NCI-H187 treated with DMSO at 0.1 percent for 48 hours (cell line): ENCODE results near the gene GOLGA2.

ENCODE experiments used
- DNase-seq: peaks from one replicate; lab custom pipeline; 2025; lab: John Stamatoyannopoulos, UW

GOLGA2 gene

DNA sequence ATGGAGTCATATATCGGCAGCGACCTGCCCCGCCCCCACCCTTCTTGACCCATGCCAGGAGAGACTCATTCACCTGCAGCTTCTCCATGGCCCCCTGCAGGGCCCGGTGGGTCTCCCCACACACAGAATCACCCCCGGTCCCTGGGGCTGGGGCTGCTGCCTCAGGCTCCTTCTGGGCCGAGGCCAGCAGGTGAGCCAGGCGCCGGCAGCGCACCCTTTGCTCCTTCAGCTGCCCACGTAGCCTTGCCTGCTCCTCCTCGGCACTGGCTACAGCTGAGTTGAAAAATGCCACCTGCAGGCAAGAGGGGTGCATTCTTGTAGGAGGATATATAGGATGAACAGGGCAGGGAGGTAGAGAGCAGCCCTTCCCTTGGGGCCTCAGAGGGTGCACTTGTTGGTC, 17.9 kb downstream of the GOLGA2 start:
- no peak for DNase-seq

DNA sequence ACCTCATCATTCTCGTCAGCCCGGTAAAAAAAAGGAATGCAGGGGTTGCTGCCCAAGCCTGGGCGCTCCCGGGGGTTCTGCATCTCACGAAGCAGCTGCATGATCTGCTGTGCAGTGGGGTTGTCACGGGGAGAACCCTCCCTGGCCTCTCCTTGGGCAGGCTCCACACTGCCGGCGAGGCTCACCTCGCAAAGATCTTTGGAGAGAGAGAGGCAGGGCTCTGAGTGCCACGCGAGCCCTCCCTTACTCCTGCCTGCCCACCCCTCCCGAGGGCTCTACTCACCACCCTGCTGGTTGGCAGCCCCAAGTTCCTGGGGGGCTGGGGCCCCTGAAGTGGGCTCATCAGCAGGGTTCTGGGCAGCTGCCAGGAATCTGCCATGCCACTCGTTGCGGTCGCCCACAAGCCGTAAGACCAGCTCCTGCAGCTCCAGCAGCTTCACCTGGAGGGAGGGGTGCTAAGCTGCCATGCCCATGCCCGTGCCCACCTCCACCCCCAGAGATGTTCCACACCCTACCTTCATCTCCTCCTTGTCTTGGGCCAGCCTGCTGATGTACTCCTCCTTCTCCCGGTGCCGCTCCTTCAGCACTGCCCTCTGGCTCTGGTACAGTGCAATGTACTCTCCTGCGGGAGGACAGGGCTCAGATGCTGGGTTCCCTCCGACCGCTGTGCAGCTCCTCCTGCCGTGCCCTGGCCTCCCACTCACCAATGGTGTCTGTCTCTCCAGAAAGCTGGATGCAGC, 18.6 kb downstream of the GOLGA2 start:
- no peak for DNase-seq

DNA sequence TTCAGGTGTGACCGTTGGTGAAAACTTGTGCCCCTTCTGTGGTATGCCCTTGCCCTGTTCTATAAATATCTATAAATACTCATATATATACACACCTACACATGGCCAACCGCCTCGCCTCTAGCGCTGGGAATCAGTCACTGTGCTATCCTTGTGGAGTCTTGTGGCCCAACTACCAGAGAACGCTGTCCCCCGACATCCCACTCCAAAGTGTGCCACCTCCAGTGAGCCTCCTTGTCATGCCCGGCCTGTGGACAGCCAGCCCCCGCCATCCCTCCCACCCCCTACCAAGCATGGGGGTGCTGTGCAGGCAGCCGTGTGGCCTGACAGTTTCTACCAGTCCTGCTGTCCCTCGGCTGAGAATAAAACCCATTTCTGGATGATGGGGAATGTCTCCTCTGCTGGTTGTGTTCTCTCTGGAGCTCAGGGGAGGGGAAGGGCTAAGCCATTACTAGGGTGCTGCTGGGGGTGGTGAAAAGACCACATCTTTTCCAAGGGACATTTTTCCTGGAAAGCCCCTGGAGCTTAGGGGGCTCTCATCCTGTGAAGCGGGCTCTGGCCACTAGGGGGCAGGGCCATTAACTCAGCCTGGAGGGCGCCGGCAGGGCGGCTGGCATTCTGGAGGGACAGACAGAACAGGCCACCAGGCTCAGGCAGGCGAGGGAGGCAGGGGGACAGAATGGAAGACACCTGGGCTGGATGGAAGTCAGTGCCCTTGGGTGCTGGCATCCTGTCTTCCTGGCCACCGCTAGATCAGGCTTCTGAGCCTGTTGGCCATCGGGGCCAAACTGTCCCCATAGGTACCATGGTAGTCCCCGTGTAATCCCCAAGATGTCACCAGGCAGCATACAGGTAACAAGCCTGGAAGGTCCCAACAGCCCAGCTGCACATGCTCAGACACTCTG, 20.7 kb downstream of the GOLGA2 start:
- DNase-seq = no peak

DNA sequence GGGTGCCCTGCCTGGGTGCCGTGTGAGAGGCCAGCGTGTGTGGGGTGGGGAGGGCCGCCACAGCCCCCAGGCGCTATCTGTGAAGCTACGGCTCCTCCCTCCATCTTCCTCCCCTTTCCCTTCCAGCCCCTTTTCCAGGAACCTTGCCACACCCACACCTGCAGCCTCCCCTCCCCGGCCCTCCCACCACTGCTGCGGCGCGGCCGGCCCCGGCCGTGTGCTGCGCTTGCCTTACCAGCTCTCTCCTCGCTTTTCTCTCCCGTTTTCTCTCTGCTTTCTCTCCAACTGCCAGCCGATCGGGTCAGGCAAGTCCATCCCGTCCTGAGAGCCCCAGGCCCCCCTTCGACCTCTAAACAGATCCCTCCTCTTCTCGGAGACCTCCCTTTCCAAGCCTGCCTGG, 21.4 kb downstream of the GOLGA2 start:
- no peak for DNase-seq

DNA sequence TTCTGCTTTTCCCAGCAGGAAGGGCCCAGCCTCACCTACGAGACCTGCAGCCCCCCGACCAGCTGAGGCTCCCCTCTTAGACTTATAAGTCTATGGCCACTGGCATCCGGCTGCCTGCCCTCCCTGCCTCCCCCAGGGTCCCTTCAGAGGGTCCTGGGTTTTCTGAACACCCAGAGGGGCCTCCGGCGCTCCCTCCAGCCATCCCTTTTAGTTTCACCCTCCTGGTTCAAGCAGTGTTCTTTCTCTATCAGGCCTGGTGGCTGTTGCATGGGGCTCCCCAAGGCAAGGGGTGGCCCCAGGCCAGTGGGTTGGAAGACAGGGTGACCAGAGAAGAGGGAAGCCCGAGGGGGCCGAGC, 21.8 kb downstream of the GOLGA2 start:
- DNase-seq = no peak

DNA sequence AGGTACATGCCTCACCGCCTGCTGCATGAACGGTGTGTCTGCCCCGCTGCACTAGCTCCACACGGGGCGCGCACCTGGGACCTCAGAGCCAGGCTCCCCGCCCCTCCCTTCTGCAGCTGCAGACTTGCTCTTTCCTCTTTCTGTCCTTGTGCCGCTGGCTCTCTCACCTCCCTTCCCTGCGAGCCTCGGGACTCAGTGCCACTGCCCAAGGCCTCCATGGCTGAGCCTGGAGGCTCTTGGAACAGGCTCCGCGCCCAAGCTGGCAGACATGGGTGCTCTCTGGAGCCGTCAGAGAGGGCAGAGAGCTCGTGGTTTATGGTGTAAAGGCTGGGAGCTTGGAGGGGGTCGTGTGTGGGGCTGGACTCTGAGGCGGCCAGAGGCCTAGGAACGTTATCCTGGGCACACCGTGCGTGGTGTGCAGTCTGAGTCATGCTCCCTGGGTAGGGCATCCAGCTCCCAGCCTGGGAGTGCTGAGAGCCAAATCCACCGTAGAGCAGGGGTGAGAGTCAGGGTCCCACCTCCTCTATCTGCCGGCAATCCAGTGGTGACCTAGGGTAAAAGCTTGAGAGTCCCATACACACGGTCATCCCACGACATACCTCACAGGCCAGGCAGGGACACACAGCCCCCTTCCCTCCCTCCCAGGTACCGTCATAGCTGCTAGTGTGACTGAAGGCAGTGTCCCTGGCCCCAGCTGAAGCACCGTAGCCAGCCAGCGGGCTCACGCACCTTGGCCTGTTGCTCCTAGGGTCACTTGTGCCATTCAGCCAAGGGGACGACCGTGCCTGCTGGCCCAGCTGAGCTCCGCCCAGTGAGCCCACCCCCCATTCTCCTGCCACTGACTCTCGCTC, 22.4 kb downstream of the GOLGA2 start:
- no peak for DNase-seq

DNA sequence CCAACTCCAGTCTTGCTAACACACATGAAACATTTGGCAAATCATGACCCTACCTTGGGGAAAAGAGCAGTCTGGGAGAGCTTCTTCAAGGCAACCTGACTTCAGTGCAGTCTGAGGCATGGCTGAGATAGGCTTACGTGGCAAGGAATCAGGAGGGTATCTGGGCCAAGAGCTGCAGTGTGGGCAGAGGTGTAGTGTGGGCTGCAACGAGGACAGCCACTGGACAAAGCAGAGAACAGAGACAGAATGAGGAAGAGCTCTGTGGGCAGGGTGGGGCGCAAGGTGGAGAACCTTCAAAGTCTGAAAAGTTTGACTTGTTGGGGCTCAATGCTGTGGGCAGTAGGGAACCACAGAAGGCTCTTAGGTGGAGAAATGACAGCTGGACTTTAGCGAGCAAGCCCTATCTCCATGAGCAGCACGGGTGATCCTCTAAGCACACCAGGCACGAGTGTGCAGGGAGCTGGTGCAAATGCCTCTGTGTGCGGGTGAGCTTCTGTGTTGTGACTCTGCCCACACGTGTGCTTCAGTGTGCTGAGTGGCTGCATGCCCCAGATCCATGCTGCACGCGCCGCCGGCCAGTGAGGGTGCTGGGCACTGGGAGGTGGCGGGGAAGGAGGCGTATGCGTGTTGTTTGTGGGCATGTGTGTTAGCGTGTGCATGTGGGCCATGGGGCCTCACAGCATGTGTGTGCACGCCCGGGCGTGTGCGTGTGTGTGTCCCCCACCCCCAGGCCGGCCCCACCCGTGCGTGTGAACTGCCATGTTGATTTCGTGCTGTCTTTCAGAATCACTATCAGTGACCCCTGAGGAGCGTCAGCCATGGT, 23.3 kb downstream of the GOLGA2 start:
- DNase-seq = no peak

DNA sequence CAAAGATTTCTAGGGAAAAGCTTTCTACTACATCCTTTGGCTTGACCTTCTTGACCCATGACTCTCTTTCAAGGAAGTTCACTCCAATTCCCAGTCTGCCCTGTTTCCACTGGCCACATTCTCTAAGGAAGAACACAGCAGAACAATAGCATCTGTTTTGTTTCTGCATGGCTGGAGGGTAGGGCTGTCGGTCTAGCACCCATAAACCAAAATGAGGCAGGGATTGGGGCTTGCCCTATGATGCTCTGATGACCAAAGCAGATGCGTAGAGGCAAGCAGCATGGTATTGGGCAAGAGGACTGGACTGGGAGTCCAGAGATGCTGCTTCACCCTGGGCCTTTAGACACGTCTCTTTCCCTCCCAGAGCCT, 24.1 kb downstream of the GOLGA2 start:
- no peak for DNase-seq

DNA sequence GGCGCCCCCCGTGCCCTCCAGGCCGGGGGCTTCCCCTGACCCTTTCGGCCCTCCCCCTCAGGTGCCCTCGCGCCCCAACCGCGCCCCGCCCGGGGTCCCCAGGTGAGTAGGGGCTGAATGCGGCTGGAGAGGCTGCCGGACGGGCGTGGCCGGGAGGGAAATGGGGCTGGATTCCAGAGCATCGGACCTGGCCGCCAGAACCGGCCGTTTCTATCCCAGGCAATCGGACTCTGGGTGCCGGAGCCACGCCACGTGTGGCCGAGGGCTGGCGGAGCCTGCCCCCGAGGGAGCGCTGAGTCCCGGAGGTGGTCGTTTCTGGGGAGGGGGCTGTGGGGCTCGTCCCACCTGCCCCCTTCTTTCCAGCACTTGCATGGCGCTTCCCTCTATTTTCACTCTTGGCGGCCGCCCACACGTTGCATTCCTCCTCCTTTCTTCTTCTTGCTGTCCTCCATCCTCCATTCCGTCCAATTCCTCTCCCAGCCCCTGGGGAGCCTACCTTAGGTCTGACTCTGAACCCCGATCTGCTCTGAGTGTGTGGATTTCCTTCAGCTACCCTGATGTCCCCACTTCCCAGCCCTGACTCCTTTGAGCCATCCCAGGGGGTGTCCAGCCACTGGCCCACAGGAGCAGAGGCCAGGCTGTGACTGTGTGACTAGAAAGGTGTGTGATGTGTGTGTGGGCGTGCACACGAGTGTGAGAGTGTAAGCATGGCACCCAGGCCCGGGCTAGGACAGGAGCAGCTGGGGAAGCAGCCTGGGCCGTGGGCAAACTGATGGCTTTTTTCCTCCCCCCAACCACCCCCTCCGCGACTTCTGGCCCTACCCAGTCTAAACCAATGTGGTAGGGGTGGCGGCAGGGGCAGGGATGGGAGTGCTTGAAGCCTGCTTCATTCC, 24.7 kb downstream of the GOLGA2 start:
- no peak for DNase-seq

DNA sequence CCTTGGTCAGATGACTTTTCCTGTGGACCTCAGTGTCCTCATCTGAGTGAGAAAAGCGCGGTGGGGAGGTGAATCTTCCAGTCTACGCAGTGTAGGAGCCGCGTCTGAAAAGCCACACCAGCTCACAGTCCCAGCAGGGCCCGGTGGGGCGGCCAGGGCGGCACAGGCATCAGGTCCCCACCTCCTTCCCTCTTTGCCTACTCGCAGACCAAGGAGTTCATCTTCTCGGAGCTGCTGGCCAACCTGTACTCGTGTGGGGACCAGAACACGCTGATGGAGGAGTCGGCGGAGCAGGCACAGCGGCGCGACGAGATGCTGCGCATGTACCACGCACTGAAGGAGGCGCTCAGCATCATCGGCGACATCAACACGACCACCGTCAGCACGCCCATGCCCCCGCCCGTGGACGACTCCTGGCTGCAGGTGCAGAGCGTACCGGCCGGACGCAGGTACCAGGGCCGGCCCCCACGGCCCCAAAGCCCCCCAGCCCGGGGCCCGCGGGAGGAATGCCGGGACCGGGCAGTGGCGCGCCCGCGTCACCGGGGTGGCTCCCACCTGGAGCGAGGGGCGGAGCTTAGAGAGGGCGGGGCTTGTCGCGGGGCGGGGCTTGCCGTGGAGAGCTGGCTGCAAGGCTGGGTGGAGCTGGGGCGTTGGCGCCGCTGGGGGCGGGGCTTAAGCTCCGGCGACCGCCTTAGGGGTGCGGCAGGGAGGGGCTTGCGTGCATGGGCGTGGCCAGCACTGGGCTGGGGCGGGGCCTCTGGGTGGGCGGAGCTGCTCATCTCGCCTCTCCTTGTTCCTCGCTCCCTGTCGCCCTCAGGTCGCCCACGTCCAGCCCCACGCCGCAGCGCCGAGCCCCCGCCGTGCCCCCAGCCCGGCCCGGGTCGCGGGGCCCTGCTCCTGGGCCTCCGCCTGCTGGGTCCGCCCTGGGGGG, 25.6 kb downstream of the GOLGA2 start:
- DNase-seq = peak; percentile 26

DNA sequence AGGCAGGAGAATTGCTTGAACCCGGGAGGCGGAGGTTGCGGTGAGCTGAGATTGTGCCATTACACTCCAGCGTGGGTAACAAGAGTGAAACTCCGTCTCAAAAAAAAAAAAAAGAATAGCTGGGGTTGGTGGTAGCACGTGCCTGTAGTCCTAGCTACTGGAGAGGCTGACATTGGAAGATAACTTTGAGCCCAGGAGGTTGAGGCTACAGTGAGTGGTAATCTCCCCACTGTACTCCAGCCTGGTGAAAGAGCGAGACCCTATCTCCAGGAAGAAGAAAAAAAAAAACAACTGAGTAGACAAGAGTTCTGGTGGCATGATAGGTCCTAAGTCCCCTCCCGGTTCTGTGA, 26.3 kb downstream of the GOLGA2 start:
- DNase-seq = no peak

DNA sequence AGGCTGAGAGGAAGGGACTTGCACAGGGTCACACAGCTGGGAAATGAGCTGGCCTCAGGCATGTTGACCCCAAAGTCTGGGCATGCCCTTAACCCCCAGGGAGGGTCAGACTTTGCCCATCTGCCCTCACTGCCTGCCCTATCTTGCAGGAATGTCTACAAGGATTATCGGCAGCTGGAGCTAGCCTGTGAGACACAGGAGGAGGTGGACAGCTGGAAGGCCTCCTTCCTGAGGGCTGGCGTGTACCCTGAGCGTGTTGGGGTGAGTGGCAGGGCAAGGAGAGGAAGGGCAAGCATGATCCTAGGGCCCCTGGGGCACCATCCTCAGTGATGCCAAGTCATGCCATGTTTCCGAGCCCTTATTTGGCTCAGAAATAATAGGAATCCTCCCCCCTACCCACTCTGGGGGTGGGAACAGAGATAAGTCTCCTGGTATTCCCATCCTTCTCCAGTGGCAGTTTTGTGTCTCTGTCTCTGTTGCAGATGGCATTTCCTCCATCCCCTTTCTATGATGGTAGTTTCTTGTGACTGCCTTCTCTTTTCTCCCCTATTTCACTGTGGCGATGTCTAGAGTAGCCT, 28.5 kb downstream of the GOLGA2 start:
- DNase-seq = no peak

DNA sequence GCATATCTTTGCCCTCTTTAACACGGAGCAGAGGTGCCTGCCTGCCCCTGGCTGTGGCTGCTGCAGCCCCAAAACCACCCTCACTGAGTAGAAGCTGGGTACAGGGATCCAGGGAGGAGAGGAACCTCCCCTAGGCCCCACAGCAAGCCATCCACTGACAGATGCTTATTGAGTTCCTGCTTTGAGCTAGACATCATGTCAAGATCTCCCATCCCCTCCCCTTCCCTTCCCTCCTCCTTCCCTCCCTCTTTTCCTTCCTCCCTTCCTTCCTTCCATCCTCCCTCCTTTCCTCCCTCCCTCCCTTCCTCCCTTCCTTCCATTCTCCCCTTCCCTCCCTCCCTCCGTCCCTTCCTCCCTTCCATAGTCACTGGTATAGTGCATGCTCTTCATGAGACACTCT, 29.3 kb downstream of the GOLGA2 start:
- no peak for DNase-seq

DNA sequence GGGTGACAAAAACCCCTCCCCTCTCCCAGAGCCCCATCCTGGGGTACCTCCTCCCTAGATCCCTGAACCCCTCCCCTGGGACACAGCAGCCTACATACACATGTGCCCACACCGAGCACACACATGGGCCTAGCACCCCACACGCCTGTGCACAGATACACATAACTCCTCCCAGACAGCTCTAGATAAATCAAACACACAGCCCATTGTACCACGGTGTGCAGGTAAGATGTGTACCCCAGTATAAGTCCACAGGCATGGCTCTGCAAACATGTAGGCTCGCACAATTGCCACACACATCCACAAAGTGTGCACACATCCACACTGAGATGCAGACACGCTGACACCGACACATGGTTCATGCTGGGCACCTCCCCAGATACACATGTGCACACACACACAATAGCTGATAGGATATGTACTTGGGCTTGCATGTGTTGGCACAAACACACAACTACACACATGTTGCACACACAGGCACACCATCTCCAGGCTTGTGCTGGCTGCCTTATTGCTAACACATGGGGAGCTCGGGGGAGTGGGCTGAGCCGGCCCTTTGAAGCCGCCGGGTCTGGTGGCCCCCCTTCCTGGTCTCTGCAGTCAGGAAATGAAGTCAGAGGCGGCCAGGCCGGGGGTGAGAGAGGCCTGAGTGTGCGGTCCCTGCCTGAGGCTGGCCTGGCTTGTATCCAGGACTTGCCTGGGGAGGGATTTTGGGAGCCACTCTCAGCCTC, 30.2 kb downstream of the GOLGA2 start:
- no peak for DNase-seq

DNA sequence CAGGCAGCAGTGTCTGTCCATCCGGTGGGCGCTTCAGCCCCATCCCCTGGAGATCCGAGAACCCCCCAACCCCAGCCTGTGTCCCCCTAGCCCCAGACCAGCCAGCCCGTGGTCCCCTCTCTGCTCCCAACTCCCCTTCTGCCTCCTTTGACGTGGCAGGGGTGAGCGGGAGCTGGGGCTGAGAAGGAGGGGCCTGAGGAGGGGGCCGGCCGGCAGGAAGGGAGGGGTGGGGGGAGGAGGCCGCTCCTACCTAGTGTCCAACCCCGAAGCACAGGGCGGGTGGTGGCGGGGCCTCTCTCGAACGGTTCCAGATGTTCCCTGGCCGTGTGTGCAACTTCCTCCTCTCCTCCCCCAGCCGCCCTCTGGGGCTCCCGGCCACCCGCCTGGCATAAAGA, 31.0 kb downstream of the GOLGA2 start:
- DNase-seq = no peak

DNA sequence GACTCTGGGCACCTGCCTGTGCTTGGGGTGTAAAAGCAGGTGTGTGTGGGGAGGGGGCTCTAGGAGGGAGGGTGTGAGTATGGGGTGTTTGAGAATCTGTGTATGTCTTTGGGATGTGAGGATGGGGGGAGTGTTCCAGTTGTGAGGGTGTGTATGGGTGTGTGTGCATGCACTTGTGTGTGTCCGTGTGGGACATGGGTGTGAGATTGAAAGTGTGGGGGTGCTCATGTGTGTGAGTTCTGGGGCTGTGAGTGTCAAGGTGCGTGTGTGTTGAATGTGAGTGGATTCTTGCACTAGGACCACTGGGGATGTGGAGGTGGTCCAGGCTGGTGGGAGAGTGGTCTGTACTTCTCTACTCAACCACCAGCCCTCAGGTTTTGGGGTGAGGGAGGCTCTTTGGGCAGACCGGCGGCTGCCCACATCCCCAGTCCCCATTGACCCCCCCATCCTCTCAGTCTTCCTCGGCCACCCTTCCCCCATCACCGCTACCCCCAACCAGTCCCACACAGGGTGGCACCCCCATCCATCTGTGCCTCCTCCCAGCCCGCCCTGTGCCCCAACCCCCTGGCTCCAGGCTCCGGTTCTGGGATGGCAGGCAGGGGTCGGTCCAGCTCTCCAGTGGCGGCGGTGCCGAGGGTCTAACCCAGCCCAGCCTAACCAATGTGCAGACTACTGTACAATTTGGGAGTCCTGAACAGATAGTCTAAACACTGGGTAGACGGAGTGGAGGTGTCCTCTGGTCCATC, 31.5 kb downstream of the GOLGA2 start:
- no peak for DNase-seq

DNA sequence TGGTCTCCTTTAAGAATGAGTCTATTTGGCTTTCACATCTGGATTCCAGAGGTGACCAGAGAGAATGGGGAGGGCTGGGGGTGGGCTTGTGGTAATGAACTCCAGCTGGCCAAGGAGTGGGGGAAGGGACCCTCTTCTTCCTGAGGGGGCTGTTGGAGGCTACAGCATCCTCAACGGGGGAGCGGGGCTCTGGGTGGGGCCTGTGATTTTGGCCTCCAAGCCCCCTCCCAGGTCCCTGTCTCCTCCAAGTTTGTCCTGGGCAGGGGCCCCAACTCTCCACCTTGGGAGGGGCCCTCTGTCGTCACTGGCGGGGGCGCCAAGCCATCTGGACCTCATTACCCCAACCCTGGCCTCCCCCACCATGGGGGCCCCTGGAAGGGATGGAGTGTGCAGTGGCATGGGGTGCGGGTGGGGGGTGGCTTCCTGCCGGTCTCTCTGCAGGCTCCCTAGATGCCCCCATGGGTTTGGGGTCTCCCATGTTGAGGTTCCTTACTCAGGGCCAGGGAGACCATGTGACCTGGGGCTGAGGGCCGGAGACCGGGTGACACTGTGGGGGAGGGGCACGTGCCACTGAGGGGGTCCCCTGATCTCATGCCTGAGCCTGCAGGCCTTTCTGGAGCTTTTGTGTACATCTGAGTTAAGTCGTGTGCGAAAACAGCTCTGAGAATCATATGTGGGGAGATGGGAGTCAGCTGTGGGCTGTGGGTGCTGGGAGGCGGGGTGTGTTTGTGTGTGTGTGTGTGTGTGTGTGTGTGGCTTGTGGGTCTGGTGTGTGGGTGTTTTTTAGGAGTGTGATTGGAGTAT, 32.4 kb downstream of the GOLGA2 start:
- DNase-seq = no peak
